Keratinocyte (primary cell): ENCODE data around the gene DLX2. TPM values are rescaled to one million over a fixed set of nuclear protein-coding genes. Genes with fewer than 3 reads are reported as not detected.

Experiments used
- DNase-seq: peaks from one replicate; pipeline ENCODE4 v3.0.0-alpha.2; 2011; ENCODE audit warnings: low read depth, missing footprints, low spot score
- FAIRE-seq: peaks from 2 replicates; lab custom pipeline; 2011; peaks lifted over from hg19 to GRCh38; lab: Jason Lieb, UNC
- H2AFZ ChIP-seq: 2 replicates; pipeline ENCODE4 v1.6.0; 2012; ENCODE audit warnings: low read length, control low read depth, inconsistent platforms; ENCODE audit not compliant: control insufficient read depth
- H3K27ac ChIP-seq: 2 replicates; pipeline ENCODE4 v1.5.1; 2011; ENCODE audit warnings: low read length; ENCODE audit not compliant: control insufficient read depth, insufficient read depth
- H3K27me3 ChIP-seq: 3 replicates; pipeline ENCODE4 v1.6.0; 2011; ENCODE audit warnings: low read length; ENCODE audit not compliant: control insufficient read depth, insufficient read depth; ENCODE audit errors: extremely low read depth
- H3K36me3 ChIP-seq, 2 experiments: 2 replicates in 1 of 2; 3 replicates in 1 of 2; pipeline ENCODE4 v1.5.1; 2011; ENCODE audit warnings: low read length in 2 of 2, mild to moderate bottlenecking in 1 of 2; ENCODE audit not compliant: control insufficient read depth in 2 of 2, insufficient read depth in 2 of 2; ENCODE audit errors: extremely low read depth in 1 of 2
- H3K4me1 ChIP-seq: 3 replicates; pipeline ENCODE4 v1.5.1; 2011; ENCODE audit warnings: low read length; ENCODE audit not compliant: control insufficient read depth, insufficient read depth; ENCODE audit errors: extremely low read depth
- H3K4me2 ChIP-seq: 3 replicates; pipeline ENCODE4 v1.6.0; 2011; ENCODE audit warnings: low read depth, low read length; ENCODE audit not compliant: control insufficient read depth, insufficient read depth; ENCODE audit errors: extremely low read depth
- H3K4me3 ChIP-seq, 3 experiments: fragments of 200-600 bp in 1 of 3; sonication (generic) in 1 of 3; 2 replicates in 2 of 3; 3 replicates in 1 of 3; pipeline ENCODE4 v1.5.1; 2011 to 2016; ENCODE audit warnings: low read length in 3 of 3, mild to moderate bottlenecking in 3 of 3, control low read depth in 2 of 3, inconsistent platforms in 1 of 3, low read depth in 1 of 3, mixed read lengths in 1 of 3, mixed run types in 1 of 3, moderate library complexity in 1 of 3; ENCODE audit not compliant: control insufficient read depth in 2 of 3, insufficient read depth in 2 of 3; ENCODE audit errors: extremely low read depth in 1 of 3
- H3K79me2 ChIP-seq: 2 replicates; pipeline ENCODE4 v1.6.0; 2012; ENCODE audit warnings: low read length; ENCODE audit not compliant: control insufficient read depth, insufficient read depth
- H3K9ac ChIP-seq: 3 replicates; pipeline ENCODE4 v1.6.0; 2011; ENCODE audit warnings: low read length; ENCODE audit not compliant: control insufficient read depth, insufficient read depth; ENCODE audit errors: extremely low read depth
- H3K9me1 ChIP-seq: 3 replicates; pipeline ENCODE4 v1.6.0; 2011; ENCODE audit warnings: low read length; ENCODE audit not compliant: control insufficient read depth, insufficient read depth; ENCODE audit errors: extremely low read depth
- H3K9me3 ChIP-seq: 2 replicates; pipeline ENCODE4 v1.5.1; 2012; ENCODE audit warnings: low read depth, low read length; ENCODE audit not compliant: control insufficient read depth
- H4K20me1 ChIP-seq: 3 replicates; pipeline ENCODE4 v1.6.0; 2011; ENCODE audit warnings: low read length; ENCODE audit not compliant: control insufficient read depth, insufficient read depth; ENCODE audit errors: extremely low read depth
- CTCF ChIP-seq, 3 experiments: IDR thresholded peaks in 1 of 3; conservative IDR thresholded peaks in 1 of 3; optimal IDR thresholded peaks in 1 of 3; 2 replicates in 2 of 3; 3 replicates in 1 of 3; pipeline versions ENCODE3 to v1.5.1; 2011; ENCODE audit warnings: low read length in 3 of 3, mild to moderate bottlenecking in 3 of 3, moderate library complexity in 2 of 3, control low read depth in 1 of 3, inconsistent platforms in 1 of 3; ENCODE audit not compliant: insufficient read depth in 2 of 3; ENCODE audit errors: extremely low read depth in 1 of 3
- EZH2 ChIP-seq: IDR thresholded peaks from one replicate; pipeline ENCODE4 v1.6.1; 2012; ENCODE audit warnings: inconsistent platforms, mild to moderate bottlenecking, low read length, moderate library complexity
- dilution Hi-C: fragments of 300-500 bp; cut with MboI; formaldehyde crosslinking; loops from one replicate; pipeline ENCODE4 v1.7.0; 2020; ENCODE audit warnings: low sequenced_read_pairs; ENCODE audit not compliant: extremely low pct_ligation_motif_present
- polyA plus RNA-seq, 5 experiments: library from polyadenylated mRNA; depleted of rRNA in 3 of 5; stranded (reverse) in 3 of 5; stranded (forward) in 1 of 5; unstranded in 1 of 5; fragments of >200 nt; gene quantifications; 1 replicate in 1 of 5; 2 replicates in 3 of 5; 3 replicates in 1 of 5; pipeline versions ENCODE4 v1.2.1 to v1.2.3, GENCODE V29; 2011 to 2012; ENCODE audit warnings: missing spikeins in 2 of 5, low read depth in 1 of 5, low replicate concordance in 1 of 5

Gene DLX2
- polyA plus RNA-seq, 1 donor (not counting 4 experiments of a cell fraction or from before 2014, with no cell fraction given) = 0.29 TPM

- H3K79me2 ChIP-seq = no peaks in the 10 kb centered on the region
- H3K4me3 ChIP-seq = peak overlapping the region in 1 of 3 experiments; percentile 15
- no peaks in the 10 kb centered on the region for H3K27me3 ChIP-seq
- no peaks in the 10 kb centered on the region for H3K9me3 ChIP-seq
- H3K27ac ChIP-seq = peak overlapping the region; percentile 56
- FAIRE-seq = peak; percentile 39
- H3K9me1 ChIP-seq = no peaks in the 10 kb centered on the region
- dilution Hi-C loops = no loop called here
- peak overlapping the region; percentile 50 for H3K4me2 ChIP-seq
- H3K9ac ChIP-seq = peak overlapping the region; percentile 69
- H3K4me1 ChIP-seq = peaks cover 19% of the 10 kb centered on the region
- no peak for DNase-seq
- H3K36me3 ChIP-seq = no peaks in the 10 kb centered on the region
- TF ChIP-seq CTCF (optimal IDR thresholded peaks at IDR 0.05 in 1 of 3, IDR thresholded peaks at IDR 0.05 in 1 of 3, conservative IDR thresholded peaks at IDR 0.05 in 1 of 3; ENCODE audit: extremely low read depth in 1 of 3, insufficient read depth in 2 of 3, low read length in 3 of 3) = no peak
- no peak for TF ChIP-seq EZH2
- H2AFZ ChIP-seq = peak overlapping the region; percentile 93
- no peaks in the 10 kb centered on the region for H4K20me1 ChIP-seq
Measured at GRCh38 chr2:172109256-172109987, 6.7 kb upstream of the DLX2 start.

GRCh38 chr2:172108587-172108930 lies 5.9 kb upstream of the DLX2 start:
- Histone ChIP-seq H3K36me3 (no peaks in the 10 kb centered on the region), H3K27ac (no peak overlapping the region), H3K4me1 (peaks cover 19% of the 10 kb centered on the region), H3K9ac (no peak overlapping the region), H3K9me3 (no peaks in the 10 kb centered on the region), H3K27me3 (no peaks in the 10 kb centered on the region), H4K20me1 (no peaks in the 10 kb centered on the region), H3K79me2 (no peaks in the 10 kb centered on the region), H3K4me2 (no peak overlapping the region), H3K9me1 (no peaks in the 10 kb centered on the region), H3K4me3 (no peak overlapping the region), H2AFZ (no peak overlapping the region)
- dilution Hi-C loops = no loop called here
- no peak for TF ChIP-seq EZH2
- TF ChIP-seq CTCF (optimal IDR thresholded peaks at IDR 0.05 in 1 of 3, IDR thresholded peaks at IDR 0.05 in 1 of 3, conservative IDR thresholded peaks at IDR 0.05 in 1 of 3; ENCODE audit: extremely low read depth in 1 of 3, insufficient read depth in 2 of 3, low read length in 3 of 3) = no peak
- DNase-seq (no peak), FAIRE-seq (no peak)
